Left renal cortex interstitium (tissue), 4 donors: ENCODE measurements around the gene CDC42BPB. TPM values are rescaled to one million over a fixed set of nuclear protein-coding genes. Genes with fewer than 3 reads are reported as not detected.

Experiments used
- DNase-seq, 4 donors: peaks; one replicate each; pipeline ENCODE4 v3.0.0-alpha.2; 2013; ENCODE audit warnings: low read depth in 4 of 4, low spot score in 2 of 4, missing footprints in 1 of 4
- polyA plus RNA-seq, 4 donors: library from polyadenylated mRNA; unstranded; fragments of 120-200 nt; gene quantifications; one replicate each; pipeline ENCODE4 v1.2.1, GENCODE V29; 2013; ENCODE audit not compliant: insufficient read length in 4 of 4

The CDC42BPB gene
- polyA plus RNA-seq, 4 donors, result 71.9 to 96.1 (median 82.7) TPM

DNA sequence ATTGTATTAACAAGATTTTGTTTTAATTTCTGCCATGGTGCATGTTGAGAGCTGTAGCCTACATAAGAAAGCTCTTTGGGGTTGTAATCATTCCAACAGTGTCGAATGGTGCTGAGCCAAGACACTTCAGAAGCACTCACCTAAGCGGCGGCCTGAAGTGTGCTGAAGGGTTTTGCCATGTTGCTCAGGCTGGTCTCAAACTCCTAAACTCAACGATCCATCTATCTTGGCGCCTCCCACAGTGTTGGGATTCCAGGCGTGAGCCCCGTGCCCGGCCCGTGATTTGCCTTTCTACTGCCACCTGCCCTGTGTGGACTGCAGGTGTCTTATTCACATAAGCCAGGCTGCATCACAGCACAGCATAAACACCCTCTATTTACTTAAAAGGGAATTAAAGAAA lies 86.0 kb downstream of the CDC42BPB start:
- no peak for DNase-seq

DNA sequence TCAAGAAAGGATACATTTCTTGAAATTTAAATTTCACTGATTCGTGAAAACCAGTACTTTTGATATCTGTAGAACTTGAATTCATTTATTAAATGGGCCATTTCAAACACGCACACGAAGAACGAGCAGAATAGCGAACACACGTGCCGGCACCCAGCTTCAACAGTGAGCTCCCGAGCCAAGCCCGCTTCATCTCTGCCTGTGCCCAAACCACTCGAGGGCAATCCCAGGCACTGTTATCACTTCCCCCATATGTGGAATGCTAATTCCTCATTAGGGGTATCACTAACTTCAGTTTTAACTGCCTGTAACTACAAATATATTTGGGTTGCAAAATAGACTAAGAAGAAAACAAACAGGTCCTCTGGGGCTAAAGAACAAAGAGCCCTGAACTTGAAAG lies 86.9 kb downstream of the CDC42BPB start:
- DNase-seq, result no peak

DNA sequence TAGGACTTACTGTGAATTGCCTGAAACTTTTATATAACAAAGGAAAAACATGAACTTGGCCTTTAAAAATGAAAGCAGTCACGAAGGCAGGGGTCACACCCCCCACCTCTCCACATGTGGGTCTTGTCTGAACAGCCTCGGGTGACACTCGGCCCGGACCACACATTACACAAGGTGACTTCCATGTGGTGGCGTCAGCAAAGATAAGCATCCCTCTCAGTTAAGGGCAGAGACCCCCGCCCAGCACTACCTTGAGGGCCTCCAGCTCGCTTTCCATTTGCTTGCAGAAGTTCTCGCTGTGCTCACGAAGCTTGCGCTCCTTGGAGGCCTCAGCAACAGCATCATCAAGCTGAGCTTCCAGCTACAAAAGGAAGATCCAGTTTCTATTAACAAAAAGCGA lies 87.4 kb downstream of the CDC42BPB start:
- DNase-seq, result no peak

DNA sequence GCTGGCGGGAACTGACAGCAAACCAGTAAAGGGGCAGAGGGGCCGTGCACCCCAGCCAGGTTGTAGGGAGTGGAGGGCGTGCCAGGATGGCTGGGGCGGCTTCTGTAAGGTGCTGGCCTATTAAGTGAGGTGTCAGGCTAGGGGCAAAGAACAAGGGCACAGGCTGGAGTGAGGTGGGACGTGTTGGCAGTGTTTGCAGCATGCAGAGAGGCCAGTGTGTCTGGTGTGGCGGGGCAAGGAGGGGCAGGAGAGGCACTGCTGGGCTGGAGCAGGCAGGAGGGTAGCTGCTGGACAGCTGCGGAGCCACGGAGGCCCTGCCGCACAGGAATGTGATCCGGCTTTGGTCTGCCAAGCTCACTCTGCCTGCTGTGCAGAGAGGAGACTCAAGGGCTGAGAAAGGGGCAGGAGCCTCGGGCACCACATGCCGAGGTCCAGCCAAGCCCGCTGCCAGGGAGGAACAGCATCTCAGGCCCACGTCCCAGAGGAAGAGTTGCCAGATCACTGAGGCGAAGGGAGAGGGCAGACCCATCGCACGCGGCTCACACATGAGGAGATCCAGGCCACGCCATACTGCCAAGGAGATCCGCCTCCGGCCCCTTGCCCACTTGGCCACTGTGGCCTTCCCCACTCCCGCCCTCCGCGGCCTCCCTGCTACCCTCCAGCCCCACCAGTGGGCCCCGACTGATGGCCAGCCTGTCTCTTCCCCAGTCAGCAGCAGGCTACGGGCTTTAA lies 88.1 kb downstream of the CDC42BPB start:
- DNase-seq, result no peak

DNA sequence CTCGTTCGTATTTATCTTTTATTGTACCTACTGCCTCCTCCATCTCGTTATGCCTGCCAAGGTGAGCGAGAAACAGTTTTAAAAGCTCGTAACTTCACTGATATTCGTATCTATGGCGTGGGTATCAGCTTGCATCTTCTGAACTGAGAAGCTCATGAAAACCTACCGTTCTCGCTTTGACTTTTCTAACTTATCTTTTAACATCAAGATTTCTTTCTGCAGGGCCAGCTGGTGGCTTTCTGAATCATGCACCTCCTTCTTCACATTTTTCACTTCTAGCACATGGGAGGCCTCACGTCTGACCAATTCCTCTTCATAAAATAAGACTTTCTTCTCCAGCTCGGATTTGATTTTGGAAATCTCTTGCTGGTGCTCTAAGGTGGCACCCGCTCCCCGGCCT lies 89.0 kb downstream of the CDC42BPB start:
- DNase-seq, result no peak

DNA sequence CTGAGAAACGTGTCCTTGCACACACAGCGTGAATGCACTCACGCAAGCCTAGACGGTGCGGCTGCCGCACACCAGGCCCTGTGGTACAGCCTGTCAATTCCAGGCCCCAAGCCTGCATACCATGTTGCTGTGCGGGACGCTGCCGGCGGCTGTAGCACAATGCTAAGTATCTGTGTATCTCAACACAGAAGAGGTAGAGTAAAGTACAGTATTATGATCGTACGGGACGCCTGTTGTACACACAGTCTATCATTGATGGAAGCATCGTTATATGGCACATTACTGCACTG lies 89.9 kb downstream of the CDC42BPB start:
- no peak for DNase-seq

DNA sequence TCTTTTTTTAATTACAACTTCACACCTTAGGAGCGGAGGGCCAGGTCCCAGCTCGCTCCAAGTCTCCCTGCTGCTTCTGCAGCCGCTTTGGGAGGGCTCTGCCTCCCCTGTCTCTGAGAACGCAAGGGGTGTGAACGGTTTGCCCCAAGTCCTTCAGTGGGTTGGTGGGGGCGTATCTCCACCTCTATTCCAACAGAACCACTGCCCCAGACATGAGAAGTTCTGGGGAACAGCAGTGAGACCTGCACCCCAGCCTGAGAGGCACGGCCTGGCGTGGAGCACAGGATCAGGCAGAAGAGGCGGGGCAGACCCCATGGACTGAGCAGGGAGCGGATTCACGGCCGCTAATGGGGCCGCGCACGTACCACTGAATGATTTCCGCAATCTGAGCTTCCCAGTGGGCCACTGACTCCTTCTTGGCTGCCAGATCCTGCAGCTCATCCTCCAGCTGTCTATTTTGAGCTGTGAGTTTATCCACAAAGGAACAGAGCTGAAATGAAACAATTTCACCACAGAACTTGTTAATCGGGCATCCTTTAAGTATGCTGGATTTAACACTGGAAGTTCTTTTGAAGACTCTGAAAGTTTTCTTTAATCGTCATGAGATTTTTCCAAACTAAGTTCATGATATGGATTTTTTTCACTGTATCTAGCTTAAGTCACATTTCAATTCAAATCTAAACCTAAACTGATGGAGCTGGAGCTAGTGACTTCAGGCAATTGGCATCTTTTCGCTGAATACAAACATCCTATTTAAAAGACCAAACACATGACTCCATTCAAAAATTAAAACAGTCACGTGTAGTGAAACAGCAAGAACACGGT lies 90.5 kb downstream of the CDC42BPB start:
- no peak for DNase-seq

DNA sequence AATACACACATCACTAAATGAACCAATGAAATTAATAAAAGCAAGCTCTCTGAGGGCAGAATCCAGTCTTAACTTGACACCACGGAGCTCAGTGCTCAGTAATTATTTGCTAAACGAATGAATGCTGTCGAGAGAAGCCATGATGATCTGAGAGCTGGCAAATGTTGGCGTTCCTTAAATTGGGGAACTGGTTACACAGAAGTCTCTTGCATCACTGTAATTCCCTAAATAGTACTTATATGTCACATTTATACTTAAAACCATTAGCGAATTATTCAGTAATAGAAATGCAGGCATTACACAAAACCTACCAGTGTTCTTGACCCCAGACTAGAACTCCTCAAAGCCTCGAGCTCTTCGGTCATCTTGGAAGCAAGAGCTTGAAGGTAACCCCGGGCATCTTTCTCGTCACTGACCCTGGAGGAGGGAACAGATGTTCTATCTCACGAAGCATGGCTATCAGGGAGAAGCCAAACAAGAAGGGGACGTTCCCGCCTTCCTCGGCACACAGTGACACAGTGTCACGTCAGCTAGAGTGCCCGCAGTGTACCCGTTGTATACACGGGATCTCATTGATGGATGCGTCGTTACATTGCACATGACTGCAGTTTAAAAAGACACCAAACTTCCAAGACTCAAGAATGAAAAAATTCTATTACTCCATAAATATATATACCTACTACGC lies 91.2 kb downstream of the CDC42BPB start:
- no peak for DNase-seq

DNA sequence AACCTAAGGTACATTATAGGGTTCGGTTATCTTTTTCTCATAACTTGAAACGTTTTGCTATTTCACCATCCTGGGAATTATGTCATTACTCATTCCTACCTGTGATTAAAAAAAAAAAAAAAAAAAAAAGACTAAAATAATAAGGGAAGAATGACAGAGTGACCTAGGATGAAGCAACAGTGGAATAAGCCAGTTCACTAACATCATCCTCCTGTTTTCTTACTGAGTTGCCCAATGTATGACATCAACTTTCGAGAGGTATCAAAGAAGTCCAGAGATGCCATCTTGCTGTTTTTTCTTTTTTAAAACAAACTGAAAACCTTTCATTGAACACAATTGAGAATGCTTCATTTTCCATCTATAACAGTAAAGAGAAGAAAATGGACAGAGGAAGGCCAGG lies 92.1 kb downstream of the CDC42BPB start:
- no peak for DNase-seq

DNA sequence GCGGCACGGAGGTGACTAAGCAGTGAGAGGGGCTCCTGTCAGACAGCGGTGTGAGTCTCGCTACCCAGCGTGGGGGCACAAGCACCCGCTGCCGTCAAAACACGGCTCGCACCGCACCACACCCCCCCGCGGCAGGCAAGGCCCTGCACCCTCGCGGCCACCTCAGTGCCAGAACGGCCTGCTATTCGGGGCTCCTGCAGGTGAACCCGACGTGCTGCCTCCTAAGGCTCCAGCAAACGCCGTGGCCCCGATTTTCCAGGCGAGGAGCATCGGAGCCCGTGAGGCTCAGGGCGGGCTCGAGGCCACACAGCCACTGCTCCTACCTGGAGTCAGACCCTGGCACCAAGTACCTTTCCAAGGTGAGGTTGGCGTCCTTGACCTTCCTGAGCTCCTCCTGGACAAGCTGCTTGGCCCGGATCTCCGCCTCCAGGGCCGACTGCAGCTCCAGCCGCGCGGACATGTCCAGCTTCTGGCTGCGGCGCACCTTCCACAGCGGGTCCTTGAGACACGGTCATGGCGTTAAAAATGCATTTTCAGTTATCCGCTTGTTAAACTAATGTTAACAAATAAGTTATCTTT lies 93.1 kb downstream of the CDC42BPB start:
- DNase-seq, result no peak

DNA sequence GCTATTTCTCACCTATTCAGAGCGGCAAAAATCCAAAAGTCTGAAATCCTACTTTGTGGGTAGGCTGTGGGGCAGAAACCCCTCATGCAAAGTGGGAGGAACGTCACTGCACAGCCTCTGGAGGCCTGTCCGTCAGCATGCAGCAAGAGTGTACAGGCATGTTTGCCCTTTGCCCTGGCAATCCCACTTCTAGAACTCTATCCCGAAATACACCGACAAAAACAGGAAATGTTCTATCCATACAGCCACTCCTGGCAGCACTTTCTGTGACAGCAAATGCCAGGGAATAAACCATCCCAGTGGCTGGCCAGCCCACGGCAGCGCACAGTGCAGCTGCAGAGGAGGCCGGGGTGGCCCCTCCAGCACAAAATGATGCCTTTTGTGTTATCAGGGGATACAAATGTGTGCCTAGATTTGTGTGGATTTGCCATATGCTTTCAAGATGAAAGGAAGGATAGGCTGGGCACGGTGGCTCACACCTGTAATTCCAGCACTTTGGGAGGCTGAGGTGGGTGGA lies 95.2 kb downstream of the CDC42BPB start:
- DNase-seq, result no peak

DNA sequence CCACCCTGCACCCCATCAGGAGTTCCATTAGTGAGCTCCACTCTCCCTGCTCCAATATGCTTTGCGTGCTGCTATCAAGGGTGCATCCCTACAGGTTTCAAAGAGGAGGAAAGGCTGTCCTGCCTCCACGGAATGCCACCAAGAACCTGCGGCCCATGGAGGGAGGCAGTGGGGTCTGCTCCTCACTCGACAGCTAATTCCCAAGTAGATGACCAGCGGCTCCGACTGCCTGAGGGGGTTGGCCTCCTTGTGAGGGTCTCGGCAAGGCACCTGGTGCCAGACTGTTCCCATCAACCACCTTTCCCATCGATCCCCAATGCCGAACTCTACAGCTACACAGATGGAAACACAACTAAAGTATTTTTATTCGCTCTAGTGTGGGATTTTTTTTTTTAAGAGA lies 98.9 kb downstream of the CDC42BPB start:
- DNase-seq, result no peak

DNA sequence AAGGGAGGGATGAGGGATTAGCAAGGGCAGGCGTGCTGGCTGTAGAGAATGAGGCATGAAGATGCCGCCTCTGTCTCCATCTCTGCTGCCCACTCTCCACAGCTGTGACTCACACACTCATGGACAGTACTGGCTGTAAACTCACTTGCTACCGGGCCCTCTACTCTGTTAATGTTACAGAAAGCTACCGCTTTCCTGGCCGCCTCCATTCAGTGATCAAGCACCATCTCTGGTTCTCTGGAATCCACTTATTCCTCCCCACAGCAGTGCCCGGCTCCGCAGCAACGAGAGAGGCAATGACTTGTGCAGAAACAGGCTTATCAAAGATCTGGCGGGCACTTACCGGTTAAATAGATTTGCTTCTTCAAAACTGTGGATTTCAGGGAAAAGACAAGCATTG lies 100.1 kb downstream of the CDC42BPB start:
- no peak for DNase-seq

DNA sequence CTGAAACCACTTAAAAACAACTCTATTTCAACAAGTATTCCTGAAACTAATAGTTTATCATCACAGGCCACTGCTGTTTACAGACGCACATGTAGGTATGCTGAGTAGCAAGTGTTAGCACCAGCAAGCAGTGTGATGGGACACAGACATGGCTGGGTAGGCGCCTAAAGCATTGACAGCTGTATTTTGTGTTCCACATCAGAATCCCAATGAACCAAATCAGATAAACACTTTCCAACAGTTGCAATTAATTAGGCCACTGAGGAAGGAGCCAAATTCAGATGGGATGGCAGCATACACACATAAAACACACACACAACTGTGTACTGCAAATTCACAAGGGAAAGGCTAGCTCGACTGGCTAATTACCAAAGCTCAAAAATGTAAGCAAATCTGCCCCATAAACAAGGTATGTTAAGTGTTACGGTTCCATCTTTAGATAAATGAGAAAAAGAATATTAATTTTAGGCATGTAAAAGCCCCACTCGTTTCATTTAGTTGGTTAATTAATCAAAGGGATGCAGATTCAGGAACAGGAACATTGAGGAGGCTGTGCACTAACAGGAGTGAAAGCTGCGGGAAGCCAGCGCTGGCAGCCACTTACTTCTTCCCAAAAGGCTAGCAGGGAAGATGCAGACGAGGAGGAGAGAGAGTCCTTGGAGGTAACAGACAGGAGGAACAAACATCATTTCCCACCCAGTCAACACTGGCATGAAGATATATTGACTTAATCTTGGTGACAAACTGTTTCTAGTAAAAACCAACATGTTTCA lies 101.5 kb downstream of the CDC42BPB start:
- DNase-seq, result no peak

DNA sequence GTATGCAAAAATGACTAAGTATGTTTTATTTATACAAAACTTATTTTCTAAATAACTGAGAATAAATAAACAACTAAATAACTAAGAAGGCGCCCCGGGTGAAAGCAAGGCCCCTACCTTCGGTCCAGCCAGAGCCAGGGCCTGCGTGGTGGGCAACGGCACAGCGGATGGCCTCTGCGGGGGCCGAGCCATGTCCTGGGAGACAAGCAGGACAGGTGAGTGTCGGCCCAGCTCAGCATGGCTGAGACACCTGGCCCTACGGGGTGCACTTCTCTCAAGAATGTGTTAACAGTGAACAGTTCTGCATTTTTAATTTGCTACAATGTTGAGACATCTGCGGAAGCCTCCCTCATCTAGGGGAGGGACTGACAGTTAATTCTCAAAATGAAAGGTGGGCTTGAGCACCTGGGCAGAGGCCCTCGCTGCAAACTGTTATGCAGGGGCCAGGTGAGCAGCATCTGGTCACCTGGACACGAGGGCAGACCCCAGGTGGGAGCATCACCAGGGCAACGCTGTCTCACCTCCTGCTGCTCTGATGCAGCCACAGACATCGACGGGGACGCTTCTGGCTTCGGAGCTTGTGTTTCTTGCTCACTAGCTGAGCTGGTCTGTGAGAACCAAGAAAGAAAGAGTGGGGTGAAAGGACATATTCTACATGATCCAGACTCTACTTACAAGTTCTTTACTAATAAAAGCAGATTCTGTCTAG lies 103.1 kb downstream of the CDC42BPB start:
- DNase-seq, result no peak

DNA sequence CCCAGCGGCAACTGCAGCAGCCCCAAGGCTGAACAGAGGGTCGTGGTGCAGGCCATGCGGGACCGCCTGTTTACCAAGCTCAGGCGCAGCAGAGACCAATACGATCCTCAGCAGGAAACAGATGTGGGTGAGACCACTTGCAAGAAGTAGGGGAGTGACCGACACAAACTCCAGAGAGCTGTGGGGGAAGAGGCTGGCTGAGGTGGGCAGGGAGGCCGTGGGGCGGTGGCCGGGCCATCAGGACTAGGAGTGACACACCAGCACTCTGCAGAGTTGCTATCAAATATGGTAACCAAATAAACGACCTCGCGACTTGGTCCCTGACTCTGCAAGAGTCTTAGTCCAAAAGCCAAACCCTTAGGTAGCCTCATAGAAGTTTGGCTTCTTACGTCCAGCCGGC lies 104.2 kb downstream of the CDC42BPB start:
- no peak for DNase-seq

DNA sequence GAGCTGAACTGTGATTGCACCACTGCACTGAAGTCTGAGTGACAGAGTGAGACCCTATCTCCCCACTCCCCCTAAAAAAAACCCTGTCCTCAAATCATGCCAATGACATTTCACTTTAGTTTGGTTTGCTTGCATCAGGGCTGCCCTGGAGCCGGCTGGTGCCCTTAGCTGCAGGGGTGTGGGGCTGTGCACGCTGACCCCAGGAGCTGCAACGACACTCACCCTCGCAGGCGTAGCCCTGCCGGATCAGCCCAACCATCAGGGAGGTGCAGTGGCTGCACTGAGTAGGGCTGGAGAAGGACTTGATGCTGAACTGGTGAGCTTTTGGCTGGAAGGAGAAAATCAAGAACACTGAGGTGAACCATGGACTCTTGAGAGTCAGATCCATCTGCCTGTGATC lies 105.1 kb downstream of the CDC42BPB start:
- DNase-seq, result no peak

DNA sequence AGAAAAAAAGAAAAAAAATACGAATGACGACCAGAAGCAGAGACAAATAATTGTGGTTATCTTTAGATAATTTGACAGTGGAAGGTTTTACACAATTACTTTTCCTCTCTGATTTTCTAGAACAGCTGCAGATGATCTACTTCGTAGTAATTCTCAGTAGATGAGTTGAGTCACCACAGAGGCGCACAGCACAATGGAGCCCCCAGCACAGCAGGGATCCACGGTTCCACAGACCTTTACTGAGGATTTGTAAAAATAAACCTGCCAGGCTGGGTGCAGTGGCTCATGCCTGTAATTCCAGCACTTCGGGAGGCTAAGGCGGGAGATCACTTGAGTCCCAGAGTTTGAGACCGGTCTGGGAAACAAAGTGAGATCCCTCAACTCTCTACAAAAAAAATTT lies 105.5 kb downstream of the CDC42BPB start:
- DNase-seq, result no peak

DNA sequence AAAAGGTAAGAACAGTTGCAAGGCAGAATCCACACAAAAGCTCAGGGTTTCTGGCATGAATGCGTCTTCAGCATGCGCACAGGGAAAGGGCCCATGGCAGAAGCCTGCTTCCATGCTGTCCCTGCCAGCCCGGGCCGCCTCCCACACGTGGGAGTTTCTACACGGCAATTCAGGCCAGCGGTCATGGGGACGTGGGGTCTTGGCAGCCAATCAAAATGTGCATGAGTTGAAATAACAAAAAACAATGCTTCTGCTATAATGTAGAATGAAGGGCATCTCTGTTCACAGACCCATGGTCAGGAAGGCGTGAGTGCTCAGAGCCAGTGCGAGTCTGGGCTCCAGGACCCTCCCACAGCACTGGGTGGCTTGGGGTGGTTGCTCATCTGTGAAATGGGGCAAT lies 106.3 kb downstream of the CDC42BPB start:
- no peak for DNase-seq
